Stimulated activated naive CD8-positive, alpha-beta T cell treated with anti-CD3 and anti-CD28 coated beads, Interleukin-15, Interleukin-2, amounts not matched to agents 100 ng/mL and 50 ng/mL, for 24 hours (primary cell): ENCODE measurements around the gene YY1.
"Not testable (repeated sequence)": the region's sequence is repeated elsewhere in the genome, so short reads cannot be mapped to it uniquely, and the experiment has no call there.

Experiments used
- H3K27ac Mint-ChIP-seq: one replicate; pipeline ENCODE4 v1.8.0; 2021; ENCODE audit warnings: mild to moderate bottlenecking, mixed read lengths
- H3K27me3 Mint-ChIP-seq: one replicate; pipeline ENCODE4 v1.8.0; 2021; ENCODE audit warnings: mixed read lengths
- H3K36me3 Mint-ChIP-seq: one replicate; pipeline ENCODE4 v1.8.0; 2021; ENCODE audit warnings: low read depth, mixed read lengths
- H3K4me1 Mint-ChIP-seq: one replicate; pipeline ENCODE4 v1.8.0; 2021; ENCODE audit warnings: low read depth, mixed read lengths
- H3K4me3 Mint-ChIP-seq: one replicate; pipeline ENCODE4 v1.8.0; 2021; ENCODE audit warnings: mild to moderate bottlenecking, mixed read lengths
- H3K9me3 Mint-ChIP-seq: one replicate; pipeline ENCODE4 v1.8.0; 2021; ENCODE audit warnings: mixed read lengths

The YY1 gene

GRCh38 chr14:100292301-100292775 lies 53.4 kb downstream of the YY1 start:
- Mint-ChIP-seq H3K9me3 (no peaks in the 10 kb centered on the region), H3K27me3 (no peaks in the 10 kb centered on the region), H3K4me3 (no peak overlapping the region), H3K4me1 (peaks cover 6% of the 10 kb centered on the region), H3K36me3 (no peaks in the 10 kb centered on the region), H3K27ac (no peak overlapping the region)

DNA sequence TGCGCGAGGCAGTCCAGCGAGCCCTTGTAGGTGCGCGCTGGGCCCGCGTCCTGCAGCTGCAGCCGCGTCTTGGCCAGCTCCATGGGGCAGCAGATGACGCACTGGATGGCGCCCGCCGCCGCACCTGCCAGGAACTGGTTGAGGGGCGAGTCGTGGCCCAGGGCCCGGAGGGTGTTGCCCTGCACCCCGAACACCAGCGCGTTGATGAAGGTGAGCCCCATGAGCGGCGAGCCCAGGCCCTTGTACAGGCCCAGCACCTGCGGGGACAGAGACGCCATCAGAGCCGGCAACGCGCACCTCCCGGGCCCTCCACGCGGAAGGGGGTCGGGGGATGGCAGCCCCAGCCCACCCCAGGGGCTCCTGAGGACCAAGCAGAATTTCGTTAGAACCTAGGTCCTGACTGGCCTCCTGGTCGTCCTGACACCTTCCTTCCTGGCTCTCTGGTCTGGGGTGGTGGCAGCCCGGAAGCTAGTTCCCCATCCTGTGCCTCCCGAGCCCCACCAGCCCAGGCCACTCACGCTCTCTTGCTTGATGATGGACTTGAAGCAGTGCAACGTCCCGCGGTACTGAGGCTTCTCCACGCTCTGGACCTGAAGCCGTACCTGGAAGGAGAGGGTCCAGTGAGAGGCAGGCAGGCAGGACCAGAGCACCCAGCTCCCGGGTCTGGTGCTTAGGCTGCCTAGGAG lies 54.0 kb downstream of the YY1 start:
- H3K4me1 Mint-ChIP-seq: peaks cover 7% of the 10 kb centered on the region
- no peaks in the 10 kb centered on the region for H3K27me3 Mint-ChIP-seq
- H3K4me3 Mint-ChIP-seq: no peak overlapping the region
- no peaks in the 10 kb centered on the region for H3K36me3 Mint-ChIP-seq
- no peak overlapping the region for H3K27ac Mint-ChIP-seq
- no peaks in the 10 kb centered on the region for H3K9me3 Mint-ChIP-seq

- H3K36me3 Mint-ChIP-seq: no peaks in the 10 kb centered on the region
- no peak overlapping the region for H3K4me3 Mint-ChIP-seq
- no peaks in the 10 kb centered on the region for H3K27me3 Mint-ChIP-seq
- no peaks in the 10 kb centered on the region for H3K9me3 Mint-ChIP-seq
- H3K27ac Mint-ChIP-seq: no peak overlapping the region
- peaks cover 13% of the 10 kb centered on the region for H3K4me1 Mint-ChIP-seq
These were observed 54.7 kb downstream of the YY1 start for GRCh38 chr14:100293497-100294212.

GRCh38 chr14:100294213-100294962 lies 55.4 kb downstream of the YY1 start:
- H3K27ac Mint-ChIP-seq: no peak overlapping the region
- peaks cover 13% of the 10 kb centered on the region for H3K4me1 Mint-ChIP-seq
- no peak overlapping the region for H3K4me3 Mint-ChIP-seq
- H3K27me3 Mint-ChIP-seq: no peaks in the 10 kb centered on the region
- no peaks in the 10 kb centered on the region for H3K9me3 Mint-ChIP-seq
- H3K36me3 Mint-ChIP-seq: no peaks in the 10 kb centered on the region

- Mint-ChIP-seq H3K36me3 (no peaks in the 10 kb centered on the region), H3K4me1 (peaks cover 13% of the 10 kb centered on the region), H3K4me3 (no peak overlapping the region), H3K27ac (no peak overlapping the region), H3K9me3 (no peaks in the 10 kb centered on the region), H3K27me3 (no peaks in the 10 kb centered on the region)
These were observed 56.0 kb downstream of the YY1 start for GRCh38 chr14:100294963-100295330.

GRCh38 chr14:100295376-100296105 lies 56.6 kb downstream of the YY1 start:
- Mint-ChIP-seq H3K9me3 (no peaks in the 10 kb centered on the region), H3K4me1 (peaks cover 13% of the 10 kb centered on the region), H3K27ac (no peak overlapping the region), H3K27me3 (no peaks in the 10 kb centered on the region), H3K36me3 (no peaks in the 10 kb centered on the region), H3K4me3 (no peak overlapping the region)

DNA sequence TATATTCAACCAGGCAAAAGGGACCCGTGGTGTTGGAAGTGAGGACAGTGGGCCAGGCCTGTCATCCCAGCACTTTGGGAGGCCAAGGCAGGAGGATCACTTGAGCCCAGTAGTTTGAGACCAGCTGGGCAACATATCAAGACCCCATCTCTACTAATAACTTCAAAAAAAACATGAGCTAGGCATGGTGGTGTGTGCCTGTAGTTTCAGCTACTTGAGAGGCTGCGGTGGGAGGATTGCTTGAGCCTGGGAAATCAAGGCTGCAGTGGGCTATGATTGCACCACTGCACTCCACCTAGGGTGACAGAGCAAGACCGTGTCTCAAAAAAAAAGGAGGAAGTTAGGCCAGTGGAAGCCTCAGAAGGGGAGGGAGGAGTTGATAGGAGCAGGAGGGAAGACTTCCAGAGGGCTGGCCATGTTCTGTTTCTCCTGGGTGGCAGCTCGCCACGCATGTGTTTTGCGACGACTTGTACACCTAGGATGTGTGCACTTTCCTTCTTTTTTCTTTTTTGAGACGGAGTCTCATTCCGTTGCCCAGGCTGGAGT lies 57.2 kb downstream of the YY1 start:
- Mint-ChIP-seq H3K36me3 (no peaks in the 10 kb centered on the region), H3K4me1 (peaks cover 13% of the 10 kb centered on the region), H3K9me3 (no peaks in the 10 kb centered on the region), H3K27me3 (no peaks in the 10 kb centered on the region), H3K27ac (no peak overlapping the region), H3K4me3 (no peak overlapping the region)

DNA sequence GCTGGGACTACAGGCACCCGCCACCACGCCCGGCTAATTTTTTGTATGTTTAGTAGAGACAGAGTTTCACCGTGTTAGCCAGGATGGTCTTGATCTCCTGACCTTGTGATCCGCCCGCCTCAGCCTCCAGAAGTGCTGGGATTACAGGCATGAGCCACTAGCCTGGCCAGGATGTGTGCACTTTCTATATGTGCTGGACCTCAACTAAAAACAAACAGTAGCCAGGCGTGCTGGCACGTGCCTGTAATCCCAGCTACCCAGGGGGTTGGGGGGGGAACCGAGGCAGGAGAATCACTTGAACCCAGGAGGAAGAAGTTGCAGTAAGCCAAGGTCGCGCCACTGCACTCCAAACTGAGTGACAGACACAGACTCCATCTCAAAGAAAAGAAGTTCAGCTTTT lies 57.8 kb downstream of the YY1 start:
- peaks cover 13% of the 10 kb centered on the region for H3K4me1 Mint-ChIP-seq
- not testable (repeated sequence) for H3K27ac Mint-ChIP-seq, H3K4me3 Mint-ChIP-seq, H3K9me3 Mint-ChIP-seq, H3K27me3 Mint-ChIP-seq, H3K36me3 Mint-ChIP-seq

DNA sequence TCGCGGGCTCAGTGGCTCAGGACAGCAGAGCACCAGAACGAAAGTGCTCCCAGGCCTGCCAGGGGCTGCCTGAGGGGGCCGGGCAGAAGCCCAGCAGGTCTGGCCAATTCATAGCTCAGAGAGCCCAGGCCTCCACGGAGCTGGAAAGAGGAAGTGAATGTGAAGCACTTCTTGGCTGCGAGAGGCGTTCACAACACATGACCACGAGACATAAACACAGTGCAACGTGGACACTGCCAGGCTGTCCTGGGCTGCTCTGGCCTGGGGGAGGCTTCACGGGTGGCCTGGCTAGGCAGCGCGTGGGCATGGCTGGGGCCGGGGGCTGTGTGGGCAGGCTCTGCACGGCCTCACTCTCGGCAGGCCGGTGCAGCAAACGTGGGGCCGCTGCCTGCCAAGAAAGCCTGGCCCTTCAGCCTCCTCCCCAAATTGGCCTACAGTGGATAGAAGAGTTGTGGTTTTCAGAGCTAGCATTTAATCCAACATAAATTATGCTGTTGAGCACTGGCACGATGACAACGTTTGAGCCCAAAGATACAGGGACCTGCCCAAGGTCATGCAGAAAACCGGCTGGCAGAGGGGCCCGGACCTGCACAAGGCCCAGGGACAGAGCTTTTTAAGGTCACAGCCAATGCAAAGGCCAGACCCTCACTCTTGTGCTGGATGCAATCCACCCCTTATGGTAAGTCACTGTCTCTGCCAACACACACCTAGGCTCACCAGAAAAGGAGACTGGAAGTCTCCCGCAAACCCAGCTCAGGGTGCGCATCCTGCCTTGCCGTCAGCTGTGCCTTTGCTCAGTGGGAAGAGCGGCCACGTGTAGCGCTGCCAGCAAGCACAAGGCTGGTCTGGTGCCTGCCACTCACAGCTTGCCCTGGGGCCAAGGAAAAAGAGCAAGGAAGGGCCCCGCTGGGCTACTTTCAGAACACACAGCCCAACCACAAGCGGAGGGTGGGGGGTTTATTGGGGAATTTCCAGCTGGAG lies 58.7 kb downstream of the YY1 start:
- H3K27ac Mint-ChIP-seq: no peak overlapping the region
- H3K4me3 Mint-ChIP-seq: no peak overlapping the region
- no peaks in the 10 kb centered on the region for H3K9me3 Mint-ChIP-seq
- no peaks in the 10 kb centered on the region for H3K27me3 Mint-ChIP-seq
- H3K36me3 Mint-ChIP-seq: no peaks in the 10 kb centered on the region
- peaks cover 13% of the 10 kb centered on the region for H3K4me1 Mint-ChIP-seq

- no peaks in the 10 kb centered on the region for H3K27me3 Mint-ChIP-seq
- peaks cover 13% of the 10 kb centered on the region for H3K4me1 Mint-ChIP-seq
- H3K27ac Mint-ChIP-seq: no peak overlapping the region
- no peaks in the 10 kb centered on the region for H3K36me3 Mint-ChIP-seq
- no peak overlapping the region for H3K4me3 Mint-ChIP-seq
- no peaks in the 10 kb centered on the region for H3K9me3 Mint-ChIP-seq
These were observed 59.8 kb downstream of the YY1 start for GRCh38 chr14:100298551-100299237.

DNA sequence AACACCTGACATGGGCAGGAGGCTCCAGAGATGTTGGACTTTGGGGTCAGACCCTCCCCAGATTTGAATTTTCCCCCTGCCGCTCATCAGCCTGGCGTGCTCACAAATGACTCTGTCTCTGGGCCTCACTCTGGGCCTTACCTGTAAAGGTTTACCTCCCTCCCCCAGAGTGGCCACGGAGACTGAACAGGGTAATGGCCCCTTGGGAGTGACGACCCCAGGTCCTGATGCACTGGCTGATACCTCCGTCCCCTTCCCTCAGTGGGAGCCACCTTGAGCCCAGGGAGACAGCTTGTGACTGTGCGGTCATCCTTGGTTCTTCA lies 60.3 kb downstream of the YY1 start:
- no peaks in the 10 kb centered on the region for H3K27me3 Mint-ChIP-seq
- H3K4me1 Mint-ChIP-seq: peaks cover 13% of the 10 kb centered on the region
- H3K27ac Mint-ChIP-seq: no peak overlapping the region
- H3K9me3 Mint-ChIP-seq: no peaks in the 10 kb centered on the region
- no peak overlapping the region for H3K4me3 Mint-ChIP-seq
- no peaks in the 10 kb centered on the region for H3K36me3 Mint-ChIP-seq

GRCh38 chr14:100302616-100303015 lies 63.7 kb downstream of the YY1 start:
- Mint-ChIP-seq H3K36me3 (no peaks in the 10 kb centered on the region), H3K9me3 (no peaks in the 10 kb centered on the region), H3K4me1 (peaks cover 15% of the 10 kb centered on the region), H3K27me3 (peaks cover 5% of the 10 kb centered on the region), H3K4me3 (no peak overlapping the region), H3K27ac (no peak overlapping the region)

- Mint-ChIP-seq H3K4me3 (no peak overlapping the region), H3K9me3 (no peaks in the 10 kb centered on the region), H3K4me1 (peaks cover 11% of the 10 kb centered on the region), H3K27ac (no peak overlapping the region), H3K27me3 (peaks cover 5% of the 10 kb centered on the region), H3K36me3 (no peaks in the 10 kb centered on the region)
These were observed 64.2 kb downstream of the YY1 start for GRCh38 chr14:100303179-100303578.
